Motor neuron (in vitro differentiated cells): ENCODE measurements around the gene ITLN1. TPM values are rescaled to one million over a fixed set of nuclear protein-coding genes. Genes with fewer than 3 reads are reported as not detected.
"Not testable (repeated sequence)": the region's sequence is repeated elsewhere in the genome, so short reads cannot be mapped to it uniquely, and the experiment has no call there.

Source experiments
- ATAC-seq, 8 experiments: fragments of 200-7000 bp; cut with Tn5 transposase; replicated peaks in 6 of 8; 2 replicates each; pipeline ENCODE4 v1.8.0; 2021; ENCODE audit warnings: mild to moderate bottlenecking in 8 of 8, moderate library complexity in 8 of 8
- H3K27ac ChIP-seq, 2 donors: fragments of 250-450 bp; sonication (Bioruptor Pico); 2 replicates each; pipeline ENCODE4 v1.9.0; 2021; ENCODE audit warnings: antibody characterized with exemption in 2 of 2, mild to moderate bottlenecking in 2 of 2, moderate library complexity in 1 of 2
- H3K4me1 ChIP-seq, 2 donors: fragments of 250-450 bp; sonication (Bioruptor Pico); replicated peaks in 1 of 2; 2 replicates each; pipeline ENCODE4 v1.6.1; 2021; ENCODE audit warnings: antibody characterized with exemption in 2 of 2, mild to moderate bottlenecking in 2 of 2, moderate library complexity in 1 of 2
- H3K4me3 ChIP-seq, 5 donors: fragments of 250-450 bp; sonication (Bioruptor Pico); 2 replicates each; pipeline ENCODE4 v1.9.0; 2021; ENCODE audit warnings: antibody characterized with exemption in 5 of 5, mild to moderate bottlenecking in 5 of 5, moderate library complexity in 4 of 5
- WGBS, 10 experiments: fragments of 450-650 bp; shearing (Covaris generic); methylation state at CpG; one replicate each; pipeline ENCODE4 v1.0.0; 2022; 5-methylcytosine and 5-hydroxymethylcytosine counted together
- in situ Hi-C, 9 experiments: fragments of 400-800 bp; cut with MboI; loops; one replicate each; pipeline ENCODE4 v1.15.0; 2021; ENCODE audit warnings: low sequenced_read_pairs in 9 of 9, low pct_unique_long_range_greater_than_20kb in 2 of 9; ENCODE audit not compliant: unreplicated experiment in 9 of 9
- total RNA-seq, 8 experiments: library from RNA; unstranded; fragments of 300-600 nt; gene quantifications; 2 replicates each; pipeline versions ENCODE4 v1.2.3 to v1.2.4, GENCODE V29; 2022

ITLN1 gene
- total RNA-seq, 8 experiments from 2014 or later = 0.17 to 1.3 (median 0.57) TPM; not detected in 5

- Histone ChIP-seq H3K27ac (no peak overlapping the region), H3K4me1 (no peaks in the 10 kb centered on the region), H3K4me3 (no peak overlapping the region)
- ATAC-seq = no peak
- WGBS, 10 experiments = 22 to 98% (median 89%) methylated on average over 1 to 5 of the region's 5 CpGs; no CpG with 5 or more reads in 2 of the 10 experiments
- in situ Hi-C loops = no loop called here
Observed at GRCh38 chr1:160876311-160876710, 8.7 kb downstream of the ITLN1 start.

GRCh38 chr1:160875591-160875990 lies 9.4 kb downstream of the ITLN1 start:
- H3K27ac ChIP-seq, H3K4me1 ChIP-seq, ATAC-seq, H3K4me3 ChIP-seq, in situ Hi-C loops: not testable (repeated sequence)
- WGBS, 10 experiments = 21 to 100% (median 47%) methylated on average over 1 to 4 of the region's 4 CpGs; no CpG with 5 or more reads in 1 of the 10 experiments

- WGBS, 10 experiments = 0 to 100% (median 42%) methylated on average over 1 to 3 of the region's 3 CpGs; no CpG with 5 or more reads in 1 of the 10 experiments
Observed at GRCh38 chr1:160874935-160875334, 10.0 kb downstream of the ITLN1 start.

GRCh38 chr1:160868141-160868540 lies 16.8 kb downstream of the ITLN1 start:
- no peak overlapping the region for H3K27ac ChIP-seq
- in situ Hi-C loops = no loop called here
- H3K4me3 ChIP-seq = no peak overlapping the region
- ATAC-seq = no peak
- WGBS, 10 experiments = 0 to 86% (median 60%) methylated on average over 1 to 3 of the region's 3 CpGs; no CpG with 5 or more reads in 1 of the 10 experiments
- no peaks in the 10 kb centered on the region for H3K4me1 ChIP-seq

More at GRCh38 chr1:160874935-160875334, 10.0 kb downstream of the ITLN1 start:
- Histone ChIP-seq H3K27ac (no peak overlapping the region), H3K4me3 (no peak overlapping the region), H3K4me1 (no peaks in the 10 kb centered on the region)
- ATAC-seq = no peak
- in situ Hi-C loops = no loop called here

- H3K27ac ChIP-seq, H3K4me3 ChIP-seq, in situ Hi-C loops, H3K4me1 ChIP-seq, ATAC-seq: not testable (repeated sequence)
- 13 to 83% (median 60%) methylated on average over 1 to 4 of the region's 4 CpGs; no CpG with 5 or more reads in 2 of the 10 experiments for WGBS, 10 experiments
Observed at GRCh38 chr1:160867651-160868050, 17.3 kb downstream of the ITLN1 start.

- WGBS, 10 experiments = 6 to 90% (median 78%) methylated on average over 1 to 6 of the region's 6 CpGs
- in situ Hi-C loops = no loop called here
- ATAC-seq = no peak
- H3K4me1 ChIP-seq = no peaks in the 10 kb centered on the region
- H3K4me3 ChIP-seq = no peak overlapping the region
- H3K27ac ChIP-seq = no peak overlapping the region
Observed at GRCh38 chr1:160866695-160867260, 18.2 kb downstream of the ITLN1 start.

GRCh38 chr1:160866001-160866694 lies 18.8 kb downstream of the ITLN1 start:
- no peaks in the 10 kb centered on the region for H3K4me1 ChIP-seq
- no peak for ATAC-seq
- in situ Hi-C loops = no loop called here
- H3K4me3 ChIP-seq = no peak overlapping the region
- H3K27ac ChIP-seq = no peak overlapping the region

- Histone ChIP-seq H3K4me1 (no peaks in the 10 kb centered on the region), H3K4me3 (no peak overlapping the region), H3K27ac (no peak overlapping the region)
- in situ Hi-C loops = no loop called here
- WGBS, 10 experiments = 22 to 98% (median 73%) methylated on average over 1 to 5 of the region's 5 CpGs
- ATAC-seq = no peak
Observed at GRCh38 chr1:160865337-160865736, 19.6 kb downstream of the ITLN1 start.

GRCh38 chr1:160864173-160864572 lies 20.8 kb downstream of the ITLN1 start:
- Histone ChIP-seq H3K4me1 (no peaks in the 10 kb centered on the region), H3K4me3 (no peak overlapping the region), H3K27ac (no peak overlapping the region)
- 0 to 100% (median 93%) methylated on average over 1 to 2 of the region's 2 CpGs; no CpG with 5 or more reads in 3 of the 10 experiments for WGBS, 10 experiments
- in situ Hi-C loops = no loop called here
- no peak for ATAC-seq

- H3K4me1 ChIP-seq = no peaks in the 10 kb centered on the region
- ATAC-seq = no peak
- in situ Hi-C loops = no loop called here
- no peak overlapping the region for H3K4me3 ChIP-seq
- 12 to 100% (median 88%) methylated on average over 1 to 4 of the region's 4 CpGs; no CpG with 5 or more reads in 1 of the 10 experiments for WGBS, 10 experiments
- H3K27ac ChIP-seq = no peak overlapping the region
Observed at GRCh38 chr1:160863774-160864131, 21.2 kb downstream of the ITLN1 start.

- H3K27ac ChIP-seq = no peak overlapping the region
- ATAC-seq = peak in 2 of 8 experiments; percentile 10
- no peaks in the 10 kb centered on the region for H3K4me1 ChIP-seq
- no peak overlapping the region for H3K4me3 ChIP-seq
- 34 to 100% (median 80%) methylated on average over 1 to 11 of the region's 11 CpGs; no CpG with 5 or more reads in 1 of the 10 experiments for WGBS, 10 experiments
- in situ Hi-C loops = no loop called here
Observed at GRCh38 chr1:160863061-160863773, 21.8 kb downstream of the ITLN1 start.

- no peaks in the 10 kb centered on the region for H3K4me1 ChIP-seq
- H3K27ac ChIP-seq = no peak within 1 kb of the TSS
- WGBS, 10 experiments = 0 to 100% (median 71%) methylated on average over 1 to 9 of the region's 12 CpGs
- in situ Hi-C loops = no loop called here
- peak in 3 of 8 experiments; percentile 69 to 87 (median 71) for ATAC-seq
- no peak within 1 kb of the TSS for H3K4me3 ChIP-seq
Observed at GRCh38 chr1:160862203-160863060, 22.5 kb downstream of the ITLN1 start, which contains the start of gene CD244. Gene CD244, minus strand, starts transcription at chr1:160862887. Its CDS starts 210 bp downstream, at chr1:160862677.
